Stomach (tissue), 4 donors: ENCODE measurements around the gene NETO2.
"Not testable (repeated sequence)": the region's sequence is repeated elsewhere in the genome, so short reads cannot be mapped to it uniquely, and the experiment has no call there.

ENCODE experiments used
- CTCF ChIP-seq, 7 experiments: fragments of 450-650 bp in 4 of 7; fragments of 200-600 bp in 3 of 7; sonication (generic) in 3 of 7; IDR thresholded peaks; one replicate each; pipeline ENCODE4 v1.5.1; 2016 to 2019; ENCODE audit warnings: antibody characterized with exemption in 7 of 7, control low read depth in 2 of 7, mild to moderate bottlenecking in 1 of 7
- EP300 ChIP-seq: sonication (generic); formaldehyde crosslinking; IDR thresholded peaks from one replicate; pipeline ENCODE4 v1.6.1; 2017; ENCODE audit warnings: antibody characterized with exemption
- POLR2AphosphoS5 ChIP-seq, 3 donors: sonication (generic); formaldehyde crosslinking; IDR thresholded peaks; one replicate each; pipeline ENCODE4 v1.6.1; 2016; ENCODE audit warnings: antibody characterized with exemption in 3 of 3

DNA sequence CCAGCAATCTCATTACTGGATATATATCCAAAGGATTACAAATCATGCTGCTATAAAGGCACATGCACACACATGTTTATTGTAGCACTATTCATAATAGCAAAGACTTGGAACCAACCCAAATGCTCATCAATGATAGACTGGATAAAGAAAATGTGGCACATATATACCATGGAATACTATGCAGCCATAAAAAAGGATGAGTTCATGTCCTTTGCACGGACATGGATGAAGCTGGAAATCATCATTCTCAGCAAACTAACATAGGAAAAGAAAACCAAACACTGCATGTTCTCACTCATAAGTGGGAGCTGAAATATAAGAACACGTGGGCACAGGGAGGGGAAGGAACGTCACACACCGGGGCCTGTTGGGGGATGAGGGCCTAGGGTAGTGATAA is 40.8 kb downstream of the NETO2 start:
- not testable (repeated sequence) for TF ChIP-seq CTCF (IDR thresholded peaks at IDR 0.05); POLR2AphosphoS5 (IDR thresholded peaks at IDR 0.05); EP300
